Suprapubic skin (tissue), 4 donors: ENCODE data around the gene GLIS2. TPM values are rescaled to one million over a fixed set of nuclear protein-coding genes. Genes with fewer than 3 reads are reported as not detected.

ENCODE experiments used
- DNase-seq, 2 donors: peaks; one replicate each; pipeline ENCODE4 v3.0.0-alpha.2; 2019; ENCODE audit warnings: low spot score in 2 of 2
- H3K27ac ChIP-seq: fragments of 200-600 bp; sonication (generic); one replicate; pipeline ENCODE4 v1.5.1; 2019
- H3K27me3 ChIP-seq: fragments of 200-600 bp; sonication (generic); one replicate; pipeline ENCODE4 v1.5.1; 2019
- H3K36me3 ChIP-seq: fragments of 200-600 bp; sonication (generic); one replicate; pipeline ENCODE4 v1.5.1; 2019
- H3K4me1 ChIP-seq: fragments of 200-600 bp; sonication (generic); one replicate; pipeline ENCODE4 v1.5.1; 2019
- H3K4me3 ChIP-seq: fragments of 200-600 bp; sonication (generic); one replicate; pipeline ENCODE4 v1.5.1; 2019; ENCODE audit warnings: mild to moderate bottlenecking
- H3K9me3 ChIP-seq: fragments of 200-600 bp; sonication (generic); one replicate; pipeline ENCODE4 v1.5.1; 2019
- EP300 ChIP-seq: sonication (generic); formaldehyde crosslinking; IDR thresholded peaks from one replicate; pipeline ENCODE4 v1.6.1; 2017; ENCODE audit warnings: antibody characterized with exemption
- POLR2A ChIP-seq, 2 donors: fragments of 450-650 bp; IDR thresholded peaks; one replicate each; pipeline ENCODE4 v1.6.1; 2017; ENCODE audit warnings: antibody characterized with exemption in 2 of 2, mild to moderate bottlenecking in 2 of 2, moderate library complexity in 2 of 2
- POLR2AphosphoS5 ChIP-seq, 3 donors: sonication (generic); formaldehyde crosslinking; IDR thresholded peaks; one replicate each; pipeline ENCODE4 v1.6.1; 2017; ENCODE audit warnings: antibody characterized with exemption in 3 of 3
- WGBS: methylation state at CpG from one replicate; pipeline ENCODE4 v1.1.5; 2018; 5-methylcytosine and 5-hydroxymethylcytosine counted together
- total RNA-seq, 4 donors: library from RNA; depleted of rRNA; stranded (reverse); fragments of >200 nt; gene quantifications; one replicate each; pipeline ENCODE4 v1.1.0, GENCODE V29; 2016
- TF ChIP-seq, protein P1 (sequence below), 2 donors: fragments of 200-600 bp in 1 of 2; fragments of 450-650 bp in 1 of 2; sonication (generic) in 1 of 2; IDR thresholded peaks; one replicate each; pipeline ENCODE4 v1.5.1; 2016 to 2019; ENCODE audit warnings: antibody characterized with exemption in 2 of 2, mild to moderate bottlenecking in 1 of 2, moderate library complexity in 1 of 2

The GLIS2 gene
- total RNA-seq, 4 donors from 2014 or later: 1.1 to 3.1 (median 2.3) TPM

DNA sequence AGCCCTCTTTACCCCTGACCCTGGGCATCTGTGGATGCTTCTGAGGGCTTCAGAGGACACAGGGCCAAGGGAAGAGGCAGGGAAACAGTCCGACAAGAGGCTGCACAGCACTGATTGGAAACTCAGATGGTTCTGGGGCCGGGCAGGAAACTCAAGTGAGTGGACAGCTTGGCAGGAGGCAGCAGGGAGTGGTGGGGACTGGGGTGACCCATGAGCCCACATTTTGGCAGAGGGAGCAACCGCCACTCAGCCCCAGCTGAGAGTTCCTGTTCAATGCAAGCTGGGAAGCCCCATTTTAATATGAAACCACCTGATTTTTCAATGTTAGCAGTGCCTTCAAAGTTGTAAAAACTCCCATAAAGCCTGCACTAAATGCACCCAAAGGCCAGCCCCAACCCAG is 54.3 kb downstream of the GLIS2 start:
- peaks cover 72% of the 10 kb centered on the region for H3K4me1 ChIP-seq
- TF ChIP-seq EP300 (no peak), POLR2A (IDR thresholded peaks at IDR 0.05) (no peak), POLR2AphosphoS5 (IDR thresholded peaks at IDR 0.05) (no peak)
- TF ChIP-seq, protein P1, sequence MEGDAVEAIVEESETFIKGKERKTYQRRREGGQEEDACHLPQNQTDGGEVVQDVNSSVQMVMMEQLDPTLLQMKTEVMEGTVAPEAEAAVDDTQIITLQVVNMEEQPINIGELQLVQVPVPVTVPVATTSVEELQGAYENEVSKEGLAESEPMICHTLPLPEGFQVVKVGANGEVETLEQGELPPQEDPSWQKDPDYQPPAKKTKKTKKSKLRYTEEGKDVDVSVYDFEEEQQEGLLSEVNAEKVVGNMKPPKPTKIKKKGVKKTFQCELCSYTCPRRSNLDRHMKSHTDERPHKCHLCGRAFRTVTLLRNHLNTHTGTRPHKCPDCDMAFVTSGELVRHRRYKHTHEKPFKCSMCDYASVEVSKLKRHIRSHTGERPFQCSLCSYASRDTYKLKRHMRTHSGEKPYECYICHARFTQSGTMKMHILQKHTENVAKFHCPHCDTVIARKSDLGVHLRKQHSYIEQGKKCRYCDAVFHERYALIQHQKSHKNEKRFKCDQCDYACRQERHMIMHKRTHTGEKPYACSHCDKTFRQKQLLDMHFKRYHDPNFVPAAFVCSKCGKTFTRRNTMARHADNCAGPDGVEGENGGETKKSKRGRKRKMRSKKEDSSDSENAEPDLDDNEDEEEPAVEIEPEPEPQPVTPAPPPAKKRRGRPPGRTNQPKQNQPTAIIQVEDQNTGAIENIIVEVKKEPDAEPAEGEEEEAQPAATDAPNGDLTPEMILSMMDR (IDR thresholded peaks at IDR 0.05): no peak

DNA sequence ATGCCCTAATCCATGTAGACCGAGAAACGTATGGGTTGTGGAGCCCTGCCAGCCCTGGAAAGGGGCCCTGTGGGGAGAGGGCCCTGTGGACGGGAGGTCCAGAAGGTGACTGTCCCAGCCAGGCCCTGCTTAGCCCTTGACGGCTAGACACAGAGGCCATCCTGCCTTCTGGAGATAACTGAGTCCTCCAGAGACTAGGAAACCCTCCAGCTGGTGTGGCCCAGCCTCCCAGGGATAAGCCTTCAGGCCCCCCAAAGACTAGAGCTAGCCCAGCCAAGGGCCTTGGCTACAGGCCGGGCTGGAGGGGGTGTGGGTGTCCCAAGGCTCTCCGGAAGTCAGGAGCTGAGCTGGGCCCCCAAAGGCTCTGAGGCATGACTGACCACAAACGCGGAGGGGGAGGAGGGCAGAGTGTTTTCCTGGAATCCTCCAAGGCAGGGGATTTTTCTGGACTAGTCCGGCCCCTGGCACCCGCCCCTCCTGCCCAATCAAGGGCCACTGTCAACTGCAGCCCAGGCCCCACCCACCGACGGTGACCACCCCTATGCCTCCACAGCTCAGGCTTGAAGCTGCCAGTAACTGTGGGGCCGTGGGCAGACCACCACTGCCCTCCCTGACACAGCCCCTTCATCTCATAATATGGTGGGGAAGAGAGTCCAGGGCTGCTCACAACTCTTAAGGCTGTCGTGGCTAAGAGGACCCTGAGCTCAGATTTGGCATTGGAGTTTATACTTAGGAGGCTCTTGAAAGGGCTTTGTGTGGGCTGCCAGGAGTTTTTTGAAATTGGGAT is 54.9 kb downstream of the GLIS2 start:
- peaks cover 77% of the 10 kb centered on the region for H3K4me1 ChIP-seq
- H3K9me3 ChIP-seq: no peaks in the 10 kb centered on the region
- 17% methylated on average over 2 of the region's 14 CpGs for WGBS
- H3K27me3 ChIP-seq: no peaks in the 10 kb centered on the region
- H3K4me3 ChIP-seq: peak overlapping the region; percentile 86
- peak overlapping the region; percentile 87 for H3K27ac ChIP-seq
- no peaks in the 10 kb centered on the region for H3K36me3 ChIP-seq
- DNase-seq: peak in 1 of 2 donors; percentile 83
- TF ChIP-seq, protein P1 (IDR thresholded peaks at IDR 0.05): no peak
- TF ChIP-seq EP300 (no peak), POLR2AphosphoS5 (IDR thresholded peaks at IDR 0.05) (no peak), POLR2A (IDR thresholded peaks at IDR 0.05) (peak in 1 of 2 donors; percentile 44)

More for the DNA sequence above, 54.3 kb downstream of the GLIS2 start:
- H3K9me3 ChIP-seq: no peaks in the 10 kb centered on the region
- 80% methylated on average over 2 of the region's 3 CpGs for WGBS
- no peak overlapping the region for H3K4me3 ChIP-seq
- no peaks in the 10 kb centered on the region for H3K27me3 ChIP-seq
- H3K27ac ChIP-seq: peak overlapping the region; percentile 87
- H3K36me3 ChIP-seq: peaks cover 3% of the 10 kb centered on the region
- DNase-seq: no peak

DNA sequence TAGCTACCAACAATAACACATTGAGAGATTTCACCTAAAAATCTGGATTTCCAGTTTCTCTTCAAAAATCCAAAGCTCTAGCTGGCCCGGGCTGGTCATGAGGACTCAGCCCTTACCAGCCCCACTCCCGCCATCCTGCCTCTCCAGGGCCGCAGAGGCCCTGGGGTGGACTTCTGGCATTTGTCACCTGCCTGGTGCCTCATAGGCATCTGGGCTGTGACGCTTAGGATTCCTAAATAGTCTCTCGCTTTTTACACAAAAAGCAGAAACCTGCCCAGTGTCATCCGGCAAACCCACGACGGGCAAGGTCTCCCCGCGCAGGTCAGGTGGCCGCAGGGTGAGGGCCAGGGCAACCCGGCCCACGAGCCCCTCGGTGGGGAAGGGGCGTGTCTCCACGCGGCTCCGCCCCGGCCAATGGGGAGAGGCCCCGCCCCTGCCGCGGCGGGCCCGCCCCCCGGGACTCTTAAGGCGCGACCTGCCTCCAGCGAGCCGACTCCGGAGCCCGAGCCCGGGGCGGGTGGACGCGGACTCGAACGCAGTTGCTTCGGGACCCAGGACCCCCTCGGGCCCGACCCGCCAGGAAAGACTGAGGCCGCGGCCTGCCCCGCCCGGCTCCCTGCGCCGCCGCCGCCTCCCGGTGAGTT is 55.6 kb downstream of the GLIS2 start, which contains the start of gene VASN:
Gene VASN (plus strand): TSS at position 492 of the 644 bp plus-strand sequence. CDS start 9,030 bp downstream, outside the sequence.
- WGBS: 47% methylated on average over 3 of the region's 50 CpGs
- no peaks in the 10 kb centered on the region for H3K36me3 ChIP-seq
- H3K27me3 ChIP-seq: no peaks in the 10 kb centered on the region
- H3K9me3 ChIP-seq: no peaks in the 10 kb centered on the region
- H3K27ac ChIP-seq: peak within 1 kb of the TSS; percentile 87
- peaks cover 84% of the 10 kb centered on the region for H3K4me1 ChIP-seq
- peak; percentile 87 to 94 for DNase-seq
- TF ChIP-seq POLR2AphosphoS5 (IDR thresholded peaks at IDR 0.05): peak; percentile 44 to 78 (median 57)
- TF ChIP-seq EP300: no peak
- TF ChIP-seq, protein P1 (IDR thresholded peaks at IDR 0.05): no peak
- TF ChIP-seq POLR2A (IDR thresholded peaks at IDR 0.05): peak; percentile 95 to 98
- peak within 1 kb of the TSS; percentile 86 for H3K4me3 ChIP-seq

DNA sequence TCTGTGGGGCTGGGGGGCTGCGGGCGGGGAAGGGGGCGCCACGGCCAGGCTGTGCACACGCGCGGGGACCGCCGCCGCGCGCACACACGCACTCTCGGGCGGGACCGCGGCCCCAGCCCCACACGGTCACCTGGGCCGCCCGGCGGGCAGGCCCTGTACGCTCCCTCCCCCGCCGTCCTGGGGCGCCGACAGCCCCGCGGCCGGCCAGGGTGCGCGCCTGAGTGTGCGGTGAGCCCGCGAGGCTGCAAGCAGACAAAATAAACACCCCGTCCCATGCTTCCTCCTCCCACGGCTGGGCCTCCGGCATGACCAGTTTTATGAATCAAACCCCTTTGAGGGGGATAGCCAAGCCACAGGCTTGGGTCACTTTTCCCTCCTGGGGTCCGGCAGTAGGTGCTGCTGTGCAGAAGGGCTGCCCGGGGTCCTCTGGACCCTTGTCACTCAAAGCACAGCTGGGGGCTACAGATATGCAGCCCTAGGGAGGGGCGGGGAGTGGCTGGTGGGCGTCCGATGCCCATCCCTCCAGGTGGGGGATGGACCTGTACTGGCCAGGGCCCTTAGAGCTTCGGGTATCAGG is 56.2 kb downstream of the GLIS2 start:
- Histone ChIP-seq H3K4me3 (peak overlapping the region; percentile 86), H3K27me3 (no peaks in the 10 kb centered on the region), H3K36me3 (no peaks in the 10 kb centered on the region), H3K27ac (peak overlapping the region; percentile 87), H3K4me1 (peaks cover 90% of the 10 kb centered on the region), H3K9me3 (no peaks in the 10 kb centered on the region)
- WGBS: 20% methylated on average over 1 of the region's 43 CpGs
- TF ChIP-seq, protein P1 (IDR thresholded peaks at IDR 0.05): no peak
- TF ChIP-seq POLR2AphosphoS5 (IDR thresholded peaks at IDR 0.05): no peak
- TF ChIP-seq POLR2A (IDR thresholded peaks at IDR 0.05): no peak
- TF ChIP-seq EP300: no peak
- no peak for DNase-seq
